GM04503 (cell line): ENCODE measurements around the gene MS4A2.
"Not testable (repeated sequence)": the region's sequence is repeated elsewhere in the genome, so short reads cannot be mapped to it uniquely, and the experiment has no call there.

Source experiments
- DNase-seq: peaks from one replicate; pipeline ENCODE4 v3.0.0-alpha.2; 2012; ENCODE audit warnings: low read depth

Gene MS4A2

GRCh38 chr11:60088364-60088763 is at the start of gene MS4A2:
Gene MS4A2, plus strand, starts transcription at chr11:60088664. Its CDS starts 102 bp downstream, at chr11:60088766.
- DNase-seq, result no peak

GRCh38 chr11:60040109-60040508 is 48.4 kb upstream of the MS4A2 start, which contains the start of gene OOSP2:
Gene OOSP2, plus strand, starts transcription at chr11:60040409. Its CDS starts 51 bp downstream, at chr11:60040460.
- no peak for DNase-seq

- DNase-seq, result not testable (repeated sequence)
Observed at GRCh38 chr11:60050422-60050821, 38.0 kb upstream of the MS4A2 start.

- not testable (repeated sequence) for DNase-seq
Observed at GRCh38 chr11:60050839-60051238, 37.6 kb upstream of the MS4A2 start.

- no peak for DNase-seq
Observed at GRCh38 chr11:60056349-60056969, 32.0 kb upstream of the MS4A2 start, which contains the start of gene MS4A3. Gene MS4A3, plus strand, starts transcription at chr11:60056665. Its CDS starts 4,496 bp downstream, at chr11:60061161.

GRCh38 chr11:60059052-60059451 is 29.4 kb upstream of the MS4A2 start:
- no peak for DNase-seq

GRCh38 chr11:60059521-60060240 is 28.8 kb upstream of the MS4A2 start:
- no peak for DNase-seq

- DNase-seq, result no peak
Observed at GRCh38 chr11:60064111-60064510, 24.4 kb upstream of the MS4A2 start.

GRCh38 chr11:60065801-60066200 is 22.7 kb upstream of the MS4A2 start:
- no peak for DNase-seq

GRCh38 chr11:60069450-60069849 is 19.0 kb upstream of the MS4A2 start:
- no peak for DNase-seq

- not testable (repeated sequence) for DNase-seq
Observed at GRCh38 chr11:60071644-60072043, 16.8 kb upstream of the MS4A2 start.

GRCh38 chr11:60077216-60077817 is 11.1 kb upstream of the MS4A2 start:
- DNase-seq, result no peak

GRCh38 chr11:60077981-60078380 is 10.5 kb upstream of the MS4A2 start:
- no peak for DNase-seq

GRCh38 chr11:60078745-60079144 is 9.7 kb upstream of the MS4A2 start:
- no peak for DNase-seq

GRCh38 chr11:60080535-60080934 is 7.9 kb upstream of the MS4A2 start:
- DNase-seq, result no peak

GRCh38 chr11:60084631-60085273 is 3.7 kb upstream of the MS4A2 start:
- DNase-seq, result no peak

GRCh38 chr11:60085909-60086308 is 2.6 kb upstream of the MS4A2 start:
- DNase-seq, result no peak

- DNase-seq, result no peak
Observed at GRCh38 chr11:60087239-60087638, 1.2 kb upstream of the MS4A2 start.

- no peak for DNase-seq
Observed at GRCh38 chr11:60095477-60096120, 7.1 kb downstream of the MS4A2 start.

GRCh38 chr11:60097189-60097588 is 8.7 kb downstream of the MS4A2 start:
- no peak for DNase-seq

GRCh38 chr11:60098508-60098907 is 10.0 kb downstream of the MS4A2 start:
- no peak for DNase-seq

GRCh38 chr11:60100516-60100915 is 12.1 kb downstream of the MS4A2 start:
- DNase-seq, result no peak
